Measurements from ENCODE around the gene CAMSAP3. TPM values are rescaled to one million over a fixed set of nuclear protein-coding genes. Genes with fewer than 3 reads are reported as not detected.
A peak's percentile ranks its signal among the peaks of the same experiment; 100 is the strongest.

Gene CAMSAP3, protein sequence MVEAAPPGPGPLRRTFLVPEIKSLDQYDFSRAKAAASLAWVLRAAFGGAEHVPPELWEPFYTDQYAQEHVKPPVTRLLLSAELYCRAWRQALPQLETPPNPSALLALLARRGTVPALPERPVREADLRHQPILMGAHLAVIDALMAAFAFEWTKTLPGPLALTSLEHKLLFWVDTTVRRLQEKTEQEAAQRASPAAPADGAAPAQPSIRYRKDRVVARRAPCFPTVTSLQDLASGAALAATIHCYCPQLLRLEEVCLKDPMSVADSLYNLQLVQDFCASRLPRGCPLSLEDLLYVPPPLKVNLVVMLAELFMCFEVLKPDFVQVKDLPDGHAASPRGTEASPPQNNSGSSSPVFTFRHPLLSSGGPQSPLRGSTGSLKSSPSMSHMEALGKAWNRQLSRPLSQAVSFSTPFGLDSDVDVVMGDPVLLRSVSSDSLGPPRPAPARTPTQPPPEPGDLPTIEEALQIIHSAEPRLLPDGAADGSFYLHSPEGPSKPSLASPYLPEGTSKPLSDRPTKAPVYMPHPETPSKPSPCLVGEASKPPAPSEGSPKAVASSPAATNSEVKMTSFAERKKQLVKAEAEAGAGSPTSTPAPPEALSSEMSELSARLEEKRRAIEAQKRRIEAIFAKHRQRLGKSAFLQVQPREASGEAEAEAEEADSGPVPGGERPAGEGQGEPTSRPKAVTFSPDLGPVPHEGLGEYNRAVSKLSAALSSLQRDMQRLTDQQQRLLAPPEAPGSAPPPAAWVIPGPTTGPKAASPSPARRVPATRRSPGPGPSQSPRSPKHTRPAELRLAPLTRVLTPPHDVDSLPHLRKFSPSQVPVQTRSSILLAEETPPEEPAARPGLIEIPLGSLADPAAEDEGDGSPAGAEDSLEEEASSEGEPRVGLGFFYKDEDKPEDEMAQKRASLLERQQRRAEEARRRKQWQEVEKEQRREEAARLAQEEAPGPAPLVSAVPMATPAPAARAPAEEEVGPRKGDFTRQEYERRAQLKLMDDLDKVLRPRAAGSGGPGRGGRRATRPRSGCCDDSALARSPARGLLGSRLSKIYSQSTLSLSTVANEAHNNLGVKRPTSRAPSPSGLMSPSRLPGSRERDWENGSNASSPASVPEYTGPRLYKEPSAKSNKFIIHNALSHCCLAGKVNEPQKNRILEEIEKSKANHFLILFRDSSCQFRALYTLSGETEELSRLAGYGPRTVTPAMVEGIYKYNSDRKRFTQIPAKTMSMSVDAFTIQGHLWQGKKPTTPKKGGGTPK
- 13.7 TPM for polyA plus RNA-seq (2013, experiment 1 of 2)
- 14.1 TPM for polyA plus RNA-seq (2013, experiment 2 of 2)

- Histone ChIP-seq H2AFZ (ENCODE audit: low read length) (peak within 1 kb of the TSS; percentile 93), H3K4me1 (ENCODE audit: control insufficient read depth in 2 of 2, insufficient read depth in 1 of 2, low read depth in 1 of 2, low read length in 2 of 2) (peaks cover 5 to 6% of the 10 kb centered on the region in 2 donors), H3K27me3 (ENCODE audit: control insufficient read depth in 3 of 3, insufficient read depth in 3 of 3, low read depth in 1 of 3, low read length in 3 of 3) (peaks cover 0 to 19% (median 7%) of the 10 kb centered on the region in 3 experiments), H3K79me1 (ENCODE audit: low read depth, low read length) (no peaks in the 10 kb centered on the region), H3K4me3 (ENCODE audit: low read length in 2 of 2) (peak within 1 kb of the TSS; percentile 57 to 96), H2AK5ac (ENCODE audit: low read depth, low read length) (peak within 1 kb of the TSS; percentile 2), H4K8ac (ENCODE audit: low read depth, low read length) (no peak within 1 kb of the TSS), H3K27ac (replicated peaks; ENCODE audit: low read length) (no peak within 1 kb of the TSS), H3K23ac (ENCODE audit: low read depth, low read length, poor library complexity) (no peak within 1 kb of the TSS), H2BK15ac (ENCODE audit: low read length) (no peak within 1 kb of the TSS), H3K9me3 (replicated peaks in 1 of 2; ENCODE audit: control insufficient read depth in 2 of 2, insufficient read depth in 1 of 2, low read depth in 1 of 2, low read length in 2 of 2) (no peaks in the 10 kb centered on the region), H4K91ac (ENCODE audit: low read depth, low read length, poor library complexity) (no peak within 1 kb of the TSS), H3K14ac (ENCODE audit: low read length) (peak within 1 kb of the TSS; percentile 56), H3K18ac (ENCODE audit: low read length) (peak within 1 kb of the TSS; percentile 92), H3K36me3 (replicated peaks in 1 of 2; ENCODE audit: control insufficient read depth in 2 of 2, insufficient read depth in 2 of 2, low read length in 2 of 2) (no peaks in the 10 kb centered on the region), H2BK5ac (ENCODE audit: low read length) (peak within 1 kb of the TSS; percentile 32), H3K9ac (ENCODE audit: low read depth, low read length, poor library complexity) (peak within 1 kb of the TSS; percentile 64), H2BK120ac (ENCODE audit: low read depth, low read length) (no peak within 1 kb of the TSS), H2BK12ac (ENCODE audit: low read length) (no peak within 1 kb of the TSS), H3K4ac (ENCODE audit: low read length) (no peak within 1 kb of the TSS), H3K4me2 (ENCODE audit: insufficient read depth, low read length, poor library complexity, severe bottlenecking) (peak within 1 kb of the TSS; percentile 87)
- WGBS, 2 donors (ENCODE audit: extremely low coverage in 2 of 2, insufficient read length in 2 of 2, insufficient replicate concordance in 1 of 2): no CpG with 5 or more reads among the region's 78 CpGs
- DNase-seq (ENCODE audit: low spot score): peak; percentile 82
Observed at GRCh38 chr19:7595466-7596133, at the start of gene CAMSAP3. Gene CAMSAP3 (plus strand): TSS chr19:7595863. CDS start chr19:7596003, 140 bp downstream.

GRCh38 chr19:7545904-7546303 lies 49.8 kb upstream of the CAMSAP3 start:
- Histone ChIP-seq H3K4ac (ENCODE audit: low read length) (no peak overlapping the region), H2BK120ac (ENCODE audit: low read depth, low read length) (no peak overlapping the region), H3K18ac (ENCODE audit: low read length) (no peak overlapping the region), H4K91ac (ENCODE audit: low read depth, low read length, poor library complexity) (no peak overlapping the region), H3K14ac (ENCODE audit: low read length) (no peak overlapping the region), H2BK5ac (ENCODE audit: low read length) (no peak overlapping the region), H3K36me3 (replicated peaks in 1 of 2; ENCODE audit: control insufficient read depth in 2 of 2, insufficient read depth in 2 of 2, low read length in 2 of 2) (peaks cover 21% of the 10 kb centered on the region in 2 donors), H2AFZ (ENCODE audit: low read length) (no peak overlapping the region), H3K79me1 (ENCODE audit: low read depth, low read length) (peaks cover 2% of the 10 kb centered on the region), H3K23ac (ENCODE audit: low read depth, low read length, poor library complexity) (no peak overlapping the region), H3K9me3 (replicated peaks in 1 of 2; ENCODE audit: control insufficient read depth in 2 of 2, insufficient read depth in 1 of 2, low read depth in 1 of 2, low read length in 2 of 2) (peaks cover 0 to 1% of the 10 kb centered on the region in 2 donors), H2BK12ac (ENCODE audit: low read length) (no peak overlapping the region), H3K4me3 (ENCODE audit: low read length in 2 of 2) (no peak overlapping the region), H3K27ac (replicated peaks; ENCODE audit: low read length) (no peak overlapping the region), H4K8ac (ENCODE audit: low read depth, low read length) (no peak overlapping the region), H3K4me2 (ENCODE audit: insufficient read depth, low read length, poor library complexity, severe bottlenecking) (no peak overlapping the region), H3K27me3 (ENCODE audit: control insufficient read depth in 3 of 3, insufficient read depth in 3 of 3, low read depth in 1 of 3, low read length in 3 of 3) (no peaks in the 10 kb centered on the region), H2AK5ac (ENCODE audit: low read depth, low read length) (no peak overlapping the region), H3K4me1 (ENCODE audit: control insufficient read depth in 2 of 2, insufficient read depth in 1 of 2, low read depth in 1 of 2, low read length in 2 of 2) (peaks cover 0 to 5% of the 10 kb centered on the region in 2 donors), H3K9ac (ENCODE audit: low read depth, low read length, poor library complexity) (no peak overlapping the region), H2BK15ac (ENCODE audit: low read length) (no peak overlapping the region)
- no CpG with 5 or more reads among the region's 1 CpG for WGBS, 2 donors (ENCODE audit: extremely low coverage in 2 of 2, insufficient read length in 2 of 2, insufficient replicate concordance in 1 of 2)
- DNase-seq (ENCODE audit: low spot score): no peak

GRCh38 chr19:7547159-7547558 lies 48.5 kb upstream of the CAMSAP3 start:
- Histone ChIP-seq H3K79me1 (ENCODE audit: low read depth, low read length) (peaks cover 2% of the 10 kb centered on the region), H3K23ac (ENCODE audit: low read depth, low read length, poor library complexity) (no peak overlapping the region), H3K18ac (ENCODE audit: low read length) (no peak overlapping the region), H3K9ac (ENCODE audit: low read depth, low read length, poor library complexity) (no peak overlapping the region), H2BK12ac (ENCODE audit: low read length) (no peak overlapping the region), H3K4me3 (ENCODE audit: low read length in 2 of 2) (no peak overlapping the region), H2BK5ac (ENCODE audit: low read length) (no peak overlapping the region), H3K36me3 (replicated peaks in 1 of 2; ENCODE audit: control insufficient read depth in 2 of 2, insufficient read depth in 2 of 2, low read length in 2 of 2) (peaks cover 14 to 15% of the 10 kb centered on the region in 2 donors), H3K14ac (ENCODE audit: low read length) (no peak overlapping the region), H3K4me2 (ENCODE audit: insufficient read depth, low read length, poor library complexity, severe bottlenecking) (no peak overlapping the region), H4K8ac (ENCODE audit: low read depth, low read length) (no peak overlapping the region), H2BK120ac (ENCODE audit: low read depth, low read length) (no peak overlapping the region), H2BK15ac (ENCODE audit: low read length) (no peak overlapping the region), H3K4me1 (ENCODE audit: control insufficient read depth in 2 of 2, insufficient read depth in 1 of 2, low read depth in 1 of 2, low read length in 2 of 2) (peaks cover 0 to 5% of the 10 kb centered on the region in 2 donors), H4K91ac (ENCODE audit: low read depth, low read length, poor library complexity) (no peak overlapping the region), H2AK5ac (ENCODE audit: low read depth, low read length) (no peak overlapping the region), H3K4ac (ENCODE audit: low read length) (no peak overlapping the region), H3K9me3 (replicated peaks in 1 of 2; ENCODE audit: control insufficient read depth in 2 of 2, insufficient read depth in 1 of 2, low read depth in 1 of 2, low read length in 2 of 2) (peaks cover 0 to 1% of the 10 kb centered on the region in 2 donors), H3K27me3 (ENCODE audit: control insufficient read depth in 3 of 3, insufficient read depth in 3 of 3, low read depth in 1 of 3, low read length in 3 of 3) (no peaks in the 10 kb centered on the region), H2AFZ (ENCODE audit: low read length) (no peak overlapping the region), H3K27ac (replicated peaks; ENCODE audit: low read length) (no peak overlapping the region)
- no peak for DNase-seq (ENCODE audit: low spot score)
- no CpG with 5 or more reads among the region's 3 CpGs for WGBS, 2 donors (ENCODE audit: extremely low coverage in 2 of 2, insufficient read length in 2 of 2, insufficient replicate concordance in 1 of 2)
